ENCODE data around the gene PCIF1. TPM values are rescaled to one million over a fixed set of nuclear protein-coding genes. Genes with fewer than 3 reads are reported as not detected.
"Not testable (repeated sequence)": the region's sequence is repeated elsewhere in the genome, so short reads cannot be mapped to it uniquely, and the experiment has no call there.

The PCIF1 gene
- total and polyA plus RNA-seq, 12 donors: 12.6 to 47.1 (median 36.7) TPM

GRCh38 chr20:45899046-45899835 lies 35.2 kb upstream of the PCIF1 start:
- peaks cover 0 to 97% of the 10 kb centered on the region in 2 donors for H3K36me3 ChIP-seq (replicated peaks in 1 of 2)
- no peak for DNase-seq
- intact Hi-C loops (cut with DNase I): loop anchor here (5.0 kb wide), 2 partner anchors 43 to 53 kb away; no protein-coding TSS in a partner anchor

GRCh38 chr20:45901332-45901731 lies 33.2 kb upstream of the PCIF1 start:
- H3K27me3 ChIP-seq; intact Hi-C loops (cut with DNase I); H3K4me3 ChIP-seq; H3K9me3 ChIP-seq (replicated peaks in 1 of 3): not testable (repeated sequence)
- Histone ChIP-seq H3K27ac (peak overlapping the region in 2 of 5 donors; percentile 6 to 47), H3K4me1 (replicated peaks in 1 of 2) (peaks cover 8 to 16% of the 10 kb centered on the region in 2 donors), H3K36me3 (replicated peaks in 1 of 2) (peaks cover 0 to 97% of the 10 kb centered on the region in 2 donors)
- 64 to 81% (median 79%) methylated on average over 6 of the region's 6 CpGs for WGBS, 4 donors
- peak in 2 of 7 donors; percentile 63 to 69 for DNase-seq

More at GRCh38 chr20:45899046-45899835, 35.2 kb upstream of the PCIF1 start:
- H3K27ac ChIP-seq: no peak overlapping the region
- TF ChIP-seq POLR2A (IDR thresholded peaks at IDR 0.05) (no peak), CTCF (IDR thresholded peaks at IDR 0.05) (no peak)
- 84 to 88% (median 87%) methylated on average over 11 to 13 of the region's 13 CpGs for WGBS, 4 donors
- H3K4me1 ChIP-seq (replicated peaks in 1 of 2): peaks cover 0 to 5% of the 10 kb centered on the region in 2 donors
- no peaks in the 10 kb centered on the region for H3K27me3 ChIP-seq
- no peak overlapping the region for H3K4me3 ChIP-seq
- H3K9me3 ChIP-seq (replicated peaks in 1 of 3): no peaks in the 10 kb centered on the region

- intact Hi-C loops (cut with DNase I): no loop called here
- peak overlapping the region in 3 of 5 donors; percentile 6 to 63 (median 47) for H3K27ac ChIP-seq
- peaks cover 8 to 16% of the 10 kb centered on the region in 2 donors for H3K4me1 ChIP-seq (replicated peaks in 1 of 2)
- H3K36me3 ChIP-seq (replicated peaks in 1 of 2): peaks cover 0 to 93% of the 10 kb centered on the region in 2 donors
- H3K9me3 ChIP-seq (replicated peaks in 1 of 3): no peaks in the 10 kb centered on the region
- TF ChIP-seq POLR2A (IDR thresholded peaks at IDR 0.05) (peak in 1 of 2 donors; percentile 11), CTCF (IDR thresholded peaks at IDR 0.05) (no peak)
- 83 to 94% (median 92%) methylated on average over 4 to 14 of the region's 14 CpGs for WGBS, 4 donors
- H3K4me3 ChIP-seq: no peak overlapping the region
- no peaks in the 10 kb centered on the region for H3K27me3 ChIP-seq
- no peak for DNase-seq
Measured at GRCh38 chr20:45902199-45902701, 32.2 kb upstream of the PCIF1 start.

GRCh38 chr20:45904583-45905504 lies 29.6 kb upstream of the PCIF1 start:
- peaks cover 8 to 16% of the 10 kb centered on the region in 2 donors for H3K4me1 ChIP-seq (replicated peaks in 1 of 2)
- H3K27ac ChIP-seq: peak overlapping the region; percentile 75 to 90 (median 87)
- intact Hi-C loops (cut with DNase I): no loop called here
- 78 to 82% (median 80%) methylated on average over 12 to 16 of the region's 16 CpGs for WGBS, 4 donors
- H3K36me3 ChIP-seq (replicated peaks in 1 of 2): peaks cover 0 to 80% of the 10 kb centered on the region in 2 donors
- DNase-seq: peak in 2 of 7 donors; percentile 38 to 44
- H3K27me3 ChIP-seq: no peaks in the 10 kb centered on the region
- TF ChIP-seq CTCF (IDR thresholded peaks at IDR 0.05): no peak
- no peak for TF ChIP-seq POLR2A (IDR thresholded peaks at IDR 0.05)
- no peaks in the 10 kb centered on the region for H3K9me3 ChIP-seq (replicated peaks in 1 of 3)
- no peak overlapping the region for H3K4me3 ChIP-seq
